AG10803 (cell line): Measurements from ENCODE around the gene LRRC57.

Experiments
- DNase-seq: peaks from one replicate; pipeline ENCODE4 v3.0.0; 2010; ENCODE audit warnings: low read depth
- H3K4me3 ChIP-seq: 2 replicates; pipeline ENCODE4 v1.5.1; 2011; ENCODE audit warnings: mild to moderate bottlenecking, low read length, control low read depth
- TF ChIP-seq, protein P1 (sequence below): conservative IDR thresholded peaks from 2 replicates; pipeline ENCODE4 v1.5.1; 2011; ENCODE audit warnings: mild to moderate bottlenecking, low read length, control low read depth, inconsistent platforms

Gene LRRC57

DNA sequence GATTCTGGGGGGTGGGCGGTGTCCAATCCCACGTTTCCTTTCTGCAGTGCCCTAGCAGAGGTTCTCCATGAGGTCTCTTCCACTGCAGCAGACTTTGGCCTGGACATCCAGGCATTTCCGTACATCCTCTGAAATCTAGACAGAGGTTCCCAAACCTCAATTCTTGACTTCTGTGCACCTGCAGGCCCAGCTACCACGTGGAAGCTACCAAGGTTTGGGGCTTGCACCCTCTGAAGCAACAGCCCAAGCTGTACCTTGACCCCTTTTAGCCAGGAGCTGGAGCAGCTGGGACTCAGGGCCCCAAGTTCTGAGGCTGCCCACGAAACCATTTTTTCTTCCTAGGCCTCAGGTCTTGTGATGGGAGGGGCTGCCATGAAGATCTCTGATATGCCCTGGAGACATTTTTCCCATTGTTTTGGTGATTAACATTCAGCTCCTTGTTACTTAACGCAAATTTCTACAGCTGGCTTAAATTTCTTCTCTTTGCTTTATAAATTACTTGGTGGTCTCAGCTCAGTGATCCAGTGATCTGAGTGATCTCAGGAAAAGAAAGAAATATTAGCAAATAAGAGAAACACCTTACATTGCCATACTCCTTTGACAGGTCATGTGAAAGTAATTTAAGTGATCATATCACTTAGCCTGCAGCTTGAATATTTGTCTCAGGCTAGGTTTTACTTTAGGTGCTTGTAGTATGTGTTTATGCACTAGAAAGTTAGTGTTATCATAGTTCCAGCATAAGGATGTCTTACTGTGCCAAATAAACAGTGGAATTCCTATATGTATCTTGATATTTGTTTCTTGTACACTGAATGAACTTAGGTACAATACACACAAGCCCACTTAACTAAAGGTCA is 50.2 kb downstream of the LRRC57 start:
- no peak overlapping the region for H3K4me3 ChIP-seq

DNA sequence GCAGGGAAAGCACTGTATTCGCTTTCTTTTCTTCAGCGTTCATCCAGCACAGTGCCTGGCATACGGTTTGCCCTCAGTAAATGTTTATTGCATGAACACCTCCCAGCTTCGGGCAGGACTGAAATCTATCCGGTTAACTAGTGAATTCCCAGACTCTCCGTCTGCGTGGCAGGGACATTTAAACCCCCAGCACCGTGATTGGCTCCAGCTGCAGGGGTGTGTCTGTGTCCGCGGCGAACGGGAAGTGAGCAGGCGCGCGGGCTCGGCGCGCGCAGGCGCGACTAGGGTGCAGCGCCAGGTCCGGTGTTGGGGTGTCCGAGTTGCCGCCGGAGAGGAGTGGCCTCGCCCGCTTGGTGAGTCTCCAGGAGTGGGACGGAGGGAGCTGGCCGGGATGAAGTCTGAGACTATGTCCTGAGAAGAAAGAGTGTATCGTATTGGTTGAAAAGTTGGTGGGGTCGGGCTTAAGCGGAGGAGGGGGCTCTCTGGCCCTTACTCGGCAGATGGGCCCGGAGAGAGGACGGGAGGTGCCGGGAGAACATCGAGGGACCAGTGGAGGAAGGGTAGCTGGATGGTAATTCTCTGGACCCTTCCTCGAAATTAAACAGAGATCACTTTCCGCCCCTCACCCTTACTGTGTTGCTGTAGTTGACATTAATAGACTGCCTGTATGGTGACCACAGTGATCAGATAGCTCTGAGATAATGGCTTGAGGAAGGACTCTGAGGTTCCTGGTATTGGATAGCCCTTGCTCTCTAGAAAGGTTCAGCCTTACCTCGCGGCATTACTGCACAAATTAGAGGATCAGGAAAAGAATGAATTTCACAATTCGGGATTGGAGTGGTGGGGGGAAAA is 53.0 kb downstream of the LRRC57 start, which contains the start of gene SNAP23:
Gene SNAP23 (plus strand): TSS at position 274 of the 852 bp plus-strand sequence. CDS start 16,213 bp downstream, outside the sequence.
- TF ChIP-seq, protein P1, sequence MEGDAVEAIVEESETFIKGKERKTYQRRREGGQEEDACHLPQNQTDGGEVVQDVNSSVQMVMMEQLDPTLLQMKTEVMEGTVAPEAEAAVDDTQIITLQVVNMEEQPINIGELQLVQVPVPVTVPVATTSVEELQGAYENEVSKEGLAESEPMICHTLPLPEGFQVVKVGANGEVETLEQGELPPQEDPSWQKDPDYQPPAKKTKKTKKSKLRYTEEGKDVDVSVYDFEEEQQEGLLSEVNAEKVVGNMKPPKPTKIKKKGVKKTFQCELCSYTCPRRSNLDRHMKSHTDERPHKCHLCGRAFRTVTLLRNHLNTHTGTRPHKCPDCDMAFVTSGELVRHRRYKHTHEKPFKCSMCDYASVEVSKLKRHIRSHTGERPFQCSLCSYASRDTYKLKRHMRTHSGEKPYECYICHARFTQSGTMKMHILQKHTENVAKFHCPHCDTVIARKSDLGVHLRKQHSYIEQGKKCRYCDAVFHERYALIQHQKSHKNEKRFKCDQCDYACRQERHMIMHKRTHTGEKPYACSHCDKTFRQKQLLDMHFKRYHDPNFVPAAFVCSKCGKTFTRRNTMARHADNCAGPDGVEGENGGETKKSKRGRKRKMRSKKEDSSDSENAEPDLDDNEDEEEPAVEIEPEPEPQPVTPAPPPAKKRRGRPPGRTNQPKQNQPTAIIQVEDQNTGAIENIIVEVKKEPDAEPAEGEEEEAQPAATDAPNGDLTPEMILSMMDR = no peak
- DNase-seq = peak; percentile 96
- peak within 1 kb of the TSS; percentile 96 for H3K4me3 ChIP-seq

More for the DNA sequence above, 50.2 kb downstream of the LRRC57 start:
- no peak for DNase-seq
- TF ChIP-seq, protein P1 = no peak

DNA sequence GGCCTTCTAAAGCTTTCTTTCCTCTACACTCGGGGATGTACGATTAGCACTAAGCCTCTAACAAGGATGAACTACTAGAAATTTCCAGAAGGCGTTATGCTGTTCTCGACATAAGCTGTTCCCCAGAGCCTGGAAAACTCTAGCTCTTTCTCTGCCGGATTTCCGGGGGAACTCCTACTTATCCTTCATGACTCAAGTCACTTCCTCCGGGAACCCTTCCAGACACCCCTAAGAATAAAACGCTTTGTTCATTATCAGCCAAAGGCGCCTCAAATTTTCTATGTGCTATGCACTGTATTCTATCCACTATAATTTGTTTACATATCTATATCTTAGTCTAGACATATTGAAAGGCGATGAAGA is 53.6 kb downstream of the LRRC57 start:
- DNase-seq = peak; percentile 76

DNA sequence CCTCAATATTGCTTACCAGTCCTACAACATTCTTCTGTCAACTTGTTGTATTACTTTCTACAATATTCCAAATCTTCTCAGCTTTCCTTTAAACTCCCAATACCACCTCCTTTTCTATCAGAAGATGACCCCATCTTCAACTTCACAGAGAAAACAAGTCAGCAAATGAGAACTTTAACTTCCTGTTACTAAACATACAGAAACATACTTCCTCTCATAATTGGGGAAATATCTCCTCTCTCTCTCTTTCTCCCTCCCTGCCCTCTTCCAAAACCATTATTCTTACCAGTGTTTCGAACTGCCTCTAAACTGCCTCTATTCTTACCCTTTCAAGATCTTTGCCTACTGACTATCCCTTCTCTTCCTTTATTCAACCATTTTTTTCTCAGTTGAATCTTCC is 54.9 kb downstream of the LRRC57 start:
- H3K4me3 ChIP-seq = no peak overlapping the region
- TF ChIP-seq, protein P1 = no peak
- DNase-seq = no peak

More for the DNA sequence above, 53.6 kb downstream of the LRRC57 start:
- TF ChIP-seq, protein P1 = no peak
- peak overlapping the region; percentile 96 for H3K4me3 ChIP-seq

DNA sequence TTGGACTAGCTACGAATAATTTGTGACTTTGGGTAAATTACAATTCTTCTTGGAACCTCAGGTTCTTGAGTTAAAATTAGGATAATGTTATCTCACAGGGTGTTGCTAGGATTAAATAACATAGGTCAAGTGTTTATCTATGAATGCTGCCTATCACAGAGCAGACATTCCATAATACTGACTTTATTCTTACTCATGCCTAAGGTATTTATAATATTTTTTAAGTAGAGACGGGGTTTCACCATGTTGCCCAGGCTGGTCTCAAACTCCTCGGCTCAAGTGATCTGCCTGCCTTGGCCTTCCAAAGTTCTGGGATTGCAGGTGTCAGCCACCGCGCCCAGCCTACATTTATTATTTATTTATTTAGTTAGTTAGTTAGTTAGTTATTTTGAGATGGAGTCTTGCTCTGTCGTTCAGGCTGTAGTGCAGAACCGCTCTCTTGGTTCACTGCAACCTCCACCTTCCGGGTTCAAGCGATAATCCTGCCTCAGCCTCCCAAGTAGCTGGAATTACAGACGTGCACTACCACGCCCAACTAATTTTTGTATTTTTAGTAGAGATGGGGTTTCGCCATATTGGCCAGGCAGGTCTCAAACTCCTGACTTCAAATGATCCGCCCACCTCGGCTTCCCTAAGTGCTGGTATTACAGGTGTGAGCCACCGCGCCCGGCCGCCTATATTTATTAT is 56.9 kb downstream of the LRRC57 start:
- TF ChIP-seq, protein P1 = no peak
- H3K4me3 ChIP-seq = peak overlapping the region; percentile 98
- DNase-seq = peak; percentile 72

DNA sequence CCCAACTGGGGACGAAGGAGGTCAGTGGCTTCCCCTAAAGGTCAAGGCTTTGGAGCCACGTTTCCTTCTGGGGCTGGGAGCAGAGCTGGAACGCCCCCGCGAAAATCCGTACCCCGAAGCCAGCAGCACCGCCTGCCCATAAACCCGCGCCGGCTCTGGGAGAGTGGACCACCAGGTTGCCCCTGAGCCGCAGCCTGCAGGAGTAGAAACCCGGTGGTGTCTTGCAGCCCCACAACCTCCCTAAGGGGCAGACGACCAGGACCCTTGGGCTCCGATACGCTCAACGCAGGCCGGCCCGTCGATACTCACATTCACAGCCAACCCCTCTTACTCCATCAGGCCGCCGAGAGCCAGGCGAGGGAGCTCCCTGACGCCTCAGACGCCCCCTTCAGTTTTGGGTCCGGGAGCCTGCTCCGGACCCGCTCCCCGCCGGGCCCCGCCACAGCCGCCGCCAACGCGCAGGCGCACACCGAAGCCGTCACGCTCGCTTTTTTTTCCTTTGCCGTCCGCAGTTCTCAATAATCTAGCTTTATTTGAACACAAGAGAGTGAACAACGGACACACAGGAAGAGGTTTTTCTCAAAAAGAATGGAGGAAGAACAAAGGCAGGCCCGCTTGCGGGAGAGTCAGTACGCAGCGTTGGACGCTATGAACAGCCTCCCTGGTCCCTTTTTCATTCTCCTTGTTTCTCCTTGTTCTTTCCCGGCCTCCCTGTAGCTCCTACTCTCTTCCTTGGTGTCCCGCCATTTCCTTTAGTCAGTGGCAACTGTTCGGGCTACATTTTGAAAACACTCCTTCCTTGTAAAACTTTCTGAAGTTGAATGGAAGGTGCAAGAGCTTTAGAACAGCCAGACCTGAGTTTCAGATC is 57.7 kb downstream of the LRRC57 start, which contains the start of gene ZNF106:
Gene ZNF106 (minus strand): TSS at position 471 of the 868 bp plus-strand sequence. CDS start 18,852 bp downstream, outside the sequence.
- peak within 1 kb of the TSS; percentile 98 for H3K4me3 ChIP-seq
- TF ChIP-seq, protein P1 = peak; percentile 18; the same call in 1 of the 2 replicates
- peak; percentile 91 for DNase-seq
